Fibroblast of upper back skin (primary cell): Measurements from ENCODE around the gene VPS13D.

ENCODE experiments used
- DNase-seq: peaks from one replicate; pipeline ENCODE4 v3.0.0-alpha.2; 2013

VPS13D gene, protein sequence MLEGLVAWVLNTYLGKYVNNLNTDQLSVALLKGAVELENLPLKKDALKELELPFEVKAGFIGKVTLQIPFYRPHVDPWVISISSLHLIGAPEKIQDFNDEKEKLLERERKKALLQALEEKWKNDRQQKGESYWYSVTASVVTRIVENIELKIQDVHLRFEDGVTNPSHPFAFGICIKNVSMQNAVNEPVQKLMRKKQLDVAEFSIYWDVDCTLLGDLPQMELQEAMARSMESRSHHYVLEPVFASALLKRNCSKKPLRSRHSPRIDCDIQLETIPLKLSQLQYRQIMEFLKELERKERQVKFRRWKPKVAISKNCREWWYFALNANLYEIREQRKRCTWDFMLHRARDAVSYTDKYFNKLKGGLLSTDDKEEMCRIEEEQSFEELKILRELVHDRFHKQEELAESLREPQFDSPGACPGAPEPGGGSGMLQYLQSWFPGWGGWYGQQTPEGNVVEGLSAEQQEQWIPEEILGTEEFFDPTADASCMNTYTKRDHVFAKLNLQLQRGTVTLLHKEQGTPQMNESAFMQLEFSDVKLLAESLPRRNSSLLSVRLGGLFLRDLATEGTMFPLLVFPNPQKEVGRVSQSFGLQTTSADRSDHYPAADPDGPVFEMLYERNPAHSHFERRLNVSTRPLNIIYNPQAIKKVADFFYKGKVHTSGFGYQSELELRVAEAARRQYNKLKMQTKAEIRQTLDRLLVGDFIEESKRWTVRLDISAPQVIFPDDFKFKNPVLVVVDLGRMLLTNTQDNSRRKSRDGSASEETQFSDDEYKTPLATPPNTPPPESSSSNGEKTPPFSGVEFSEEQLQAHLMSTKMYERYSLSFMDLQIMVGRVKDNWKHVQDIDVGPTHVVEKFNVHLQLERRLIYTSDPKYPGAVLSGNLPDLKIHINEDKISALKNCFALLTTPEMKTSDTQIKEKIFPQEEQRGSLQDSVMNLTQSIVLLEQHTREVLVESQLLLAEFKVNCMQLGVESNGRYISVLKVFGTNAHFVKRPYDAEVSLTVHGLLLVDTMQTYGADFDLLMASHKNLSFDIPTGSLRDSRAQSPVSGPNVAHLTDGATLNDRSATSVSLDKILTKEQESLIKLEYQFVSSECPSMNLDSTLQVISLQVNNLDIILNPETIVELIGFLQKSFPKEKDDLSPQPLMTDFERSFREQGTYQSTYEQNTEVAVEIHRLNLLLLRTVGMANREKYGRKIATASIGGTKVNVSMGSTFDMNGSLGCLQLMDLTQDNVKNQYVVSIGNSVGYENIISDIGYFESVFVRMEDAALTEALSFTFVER (N-terminal part only)

DNA sequence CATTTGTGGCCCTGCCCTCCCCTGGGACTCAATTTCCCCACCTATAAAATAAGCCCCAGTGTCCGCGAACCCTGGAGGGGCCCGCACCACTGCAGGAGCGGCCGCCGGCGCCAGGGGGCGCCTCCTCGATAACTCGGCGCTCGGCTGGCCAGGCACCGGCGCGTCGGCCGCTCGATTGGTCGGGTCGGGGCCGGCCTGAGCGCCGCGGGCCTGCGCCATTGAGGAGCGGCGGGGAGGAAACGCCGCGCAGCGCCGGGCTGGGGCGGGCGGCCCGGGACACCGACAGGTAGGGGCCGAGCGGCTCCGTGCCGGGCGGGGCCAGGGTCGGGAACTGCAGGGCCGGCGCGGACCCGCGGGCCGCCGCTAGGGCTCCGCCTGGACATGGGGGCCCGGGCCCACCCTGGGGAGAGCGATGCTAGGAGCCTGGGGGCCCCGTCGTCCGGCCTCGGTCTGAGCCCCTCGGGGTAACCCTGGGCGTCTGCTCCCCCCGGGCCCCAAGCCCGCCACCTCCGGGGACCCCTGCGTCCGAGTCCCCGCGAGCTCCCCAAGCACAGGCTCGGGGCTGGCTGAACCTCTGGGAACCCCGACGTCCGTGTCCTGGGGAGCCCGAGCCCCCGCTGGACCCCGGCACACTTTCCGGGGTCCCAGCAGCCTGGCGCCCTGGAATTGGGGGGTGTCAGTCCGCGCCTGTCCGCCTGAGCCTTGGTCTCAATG, at the start of gene VPS13D:
TSS of gene VPS13D (plus strand) at position 196 of the 714 bp plus-strand sequence. CDS start 4,237 bp downstream, outside the sequence.
- peak; percentile 75 for DNase-seq

DNA sequence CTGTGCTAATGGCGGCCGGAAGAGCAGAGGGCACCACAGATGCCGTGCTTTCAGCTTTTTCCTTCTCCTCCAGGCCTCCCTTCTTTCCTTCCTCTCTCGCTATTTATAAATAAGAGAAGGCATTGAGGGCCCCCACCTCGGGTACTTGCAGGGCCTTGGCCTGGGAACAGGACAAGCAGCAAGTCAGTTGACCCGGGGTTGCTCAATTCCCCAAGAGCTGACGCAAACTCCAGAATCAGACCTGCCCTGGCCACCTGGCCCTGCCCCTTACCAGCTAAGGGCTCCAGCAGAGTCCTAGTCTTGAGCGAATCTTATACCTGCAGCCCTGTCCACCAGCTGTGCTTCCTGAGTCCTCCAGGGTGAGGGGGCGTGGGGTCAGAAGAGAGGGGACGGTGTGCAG, 49.5 kb upstream of the VPS13D start:
- DNase-seq: no peak

DNA sequence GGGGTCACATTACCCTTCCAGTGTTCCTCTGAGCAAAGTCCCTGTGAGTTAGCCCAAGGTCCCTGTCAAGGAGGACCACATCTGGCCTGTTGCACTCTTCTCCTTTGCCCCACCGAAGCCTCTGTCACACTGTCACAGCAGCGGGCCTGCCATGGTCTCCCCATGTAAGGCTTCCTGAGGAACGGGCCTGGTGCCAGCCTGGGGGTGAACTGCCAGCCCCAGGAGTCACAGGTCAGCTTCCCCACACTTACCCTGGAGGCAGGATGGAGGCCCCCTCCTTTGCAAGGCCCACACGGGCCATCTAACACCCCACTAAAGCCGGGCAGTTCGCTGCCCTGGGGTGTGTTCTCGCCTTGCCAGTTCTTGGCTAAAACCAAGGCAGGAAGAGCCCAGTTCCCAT, 48.9 kb upstream of the VPS13D start:
- no peak for DNase-seq

DNA sequence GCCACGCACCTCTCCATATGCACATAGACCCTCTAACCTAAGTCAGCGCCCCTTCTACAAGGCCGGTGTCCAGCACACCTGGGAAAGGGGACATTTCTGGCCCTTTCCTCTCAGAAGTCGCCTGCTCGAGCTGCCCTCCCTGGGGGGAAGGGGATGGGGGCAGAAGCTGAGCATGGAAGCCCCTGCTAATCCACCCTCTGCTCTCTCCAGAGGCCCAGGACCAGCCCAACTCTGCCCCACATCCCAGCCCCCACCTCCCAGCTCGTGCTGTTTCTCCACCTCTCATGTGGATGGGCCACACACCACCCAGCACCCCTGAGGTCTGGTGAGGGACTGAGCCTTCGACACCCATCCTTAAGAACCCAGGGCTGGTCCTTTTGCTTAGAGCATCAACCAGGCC, 48.3 kb upstream of the VPS13D start:
- no peak for DNase-seq

DNA sequence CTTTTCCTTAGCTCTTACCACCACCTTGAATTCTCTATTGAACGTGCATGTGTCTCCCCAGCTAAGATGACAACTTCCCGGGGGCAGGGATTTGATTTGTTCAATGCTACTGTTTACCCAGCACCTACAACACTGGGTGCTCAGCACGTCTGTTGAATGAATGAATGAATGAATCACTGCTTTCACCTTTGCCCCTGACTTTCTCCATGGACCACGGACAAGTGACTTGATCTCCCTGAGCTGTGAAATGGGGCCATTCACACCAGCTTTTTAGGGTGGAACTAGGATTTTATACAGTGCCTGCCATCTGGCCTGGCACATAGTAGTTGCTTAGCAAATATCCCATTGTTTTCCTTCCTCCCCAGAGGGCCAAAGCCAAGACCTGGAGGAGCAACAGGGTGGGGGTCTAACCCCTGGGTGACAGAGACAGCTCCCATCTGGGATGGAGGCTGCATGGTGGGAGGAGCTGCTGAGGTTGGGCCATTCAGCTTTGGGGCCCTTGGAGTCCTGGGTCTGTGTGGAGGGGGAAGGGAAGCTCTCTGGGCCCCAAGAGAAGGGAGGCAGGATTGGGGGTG, 47.3 kb upstream of the VPS13D start:
- DNase-seq: no peak

DNA sequence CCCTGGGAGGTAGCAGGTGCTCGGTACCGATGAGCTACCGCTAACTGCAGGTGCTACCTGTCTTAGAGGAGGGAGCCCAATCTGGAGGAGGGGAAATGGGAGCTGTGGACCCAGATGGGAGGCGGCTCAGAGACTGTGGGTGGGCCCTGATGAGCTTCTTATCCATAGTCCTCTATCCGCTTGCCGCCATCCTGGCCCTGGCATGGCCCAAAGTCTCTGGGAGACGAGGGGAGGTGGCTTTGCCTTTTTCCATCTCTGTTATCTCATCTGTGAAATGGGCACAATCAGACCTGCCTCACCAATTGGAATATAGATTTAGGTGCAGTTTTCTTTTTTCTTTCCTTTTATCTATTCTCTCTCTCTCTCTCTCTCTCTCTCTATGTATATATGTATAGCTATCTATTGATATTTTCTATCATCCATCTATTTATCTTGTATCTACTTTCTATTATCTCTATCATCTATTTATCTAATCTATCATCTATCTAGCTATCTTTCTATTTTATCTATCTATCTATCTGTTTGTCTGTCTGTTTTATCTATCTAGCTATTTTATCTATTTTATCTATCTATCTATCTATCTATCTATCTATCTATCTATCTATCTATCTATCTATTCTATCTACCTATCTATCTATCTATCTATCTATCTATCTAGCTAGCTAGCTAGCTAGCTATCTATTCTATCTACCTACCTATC, 46.6 kb upstream of the VPS13D start:
- DNase-seq: no peak

DNA sequence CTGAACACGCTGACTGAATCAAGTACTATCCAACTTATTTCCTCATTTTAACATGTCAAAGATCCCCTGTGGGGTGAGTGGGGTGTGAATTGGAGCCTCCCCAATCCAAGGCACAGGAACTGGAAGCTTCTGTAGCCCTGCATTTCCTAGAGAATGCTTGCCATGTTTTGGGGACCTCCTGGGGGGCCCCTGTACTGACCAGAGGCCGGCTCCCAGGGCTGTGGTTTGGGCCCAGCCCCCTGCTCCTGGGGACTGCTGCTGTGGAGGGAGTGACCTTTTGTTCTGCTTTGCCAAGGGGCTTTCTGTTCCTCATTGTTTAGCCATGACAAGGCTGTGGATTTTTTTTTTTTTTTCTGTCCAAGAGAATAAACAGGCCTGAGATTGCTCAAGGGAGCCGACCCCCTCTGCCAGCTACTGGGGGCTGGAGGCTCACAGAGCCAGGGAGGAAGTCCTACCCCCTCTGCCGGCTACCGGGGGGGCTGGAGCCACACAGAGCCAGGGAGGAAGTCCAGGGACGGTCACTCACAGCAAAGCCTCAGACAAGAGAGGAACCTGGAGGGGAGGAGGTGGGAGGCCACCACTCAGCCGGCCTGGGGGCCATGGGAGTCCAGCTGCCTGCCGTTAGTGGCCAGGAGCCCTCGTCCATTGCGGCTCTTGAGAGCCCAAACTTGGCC, 45.7 kb upstream of the VPS13D start:
- peak; percentile 78 for DNase-seq

DNA sequence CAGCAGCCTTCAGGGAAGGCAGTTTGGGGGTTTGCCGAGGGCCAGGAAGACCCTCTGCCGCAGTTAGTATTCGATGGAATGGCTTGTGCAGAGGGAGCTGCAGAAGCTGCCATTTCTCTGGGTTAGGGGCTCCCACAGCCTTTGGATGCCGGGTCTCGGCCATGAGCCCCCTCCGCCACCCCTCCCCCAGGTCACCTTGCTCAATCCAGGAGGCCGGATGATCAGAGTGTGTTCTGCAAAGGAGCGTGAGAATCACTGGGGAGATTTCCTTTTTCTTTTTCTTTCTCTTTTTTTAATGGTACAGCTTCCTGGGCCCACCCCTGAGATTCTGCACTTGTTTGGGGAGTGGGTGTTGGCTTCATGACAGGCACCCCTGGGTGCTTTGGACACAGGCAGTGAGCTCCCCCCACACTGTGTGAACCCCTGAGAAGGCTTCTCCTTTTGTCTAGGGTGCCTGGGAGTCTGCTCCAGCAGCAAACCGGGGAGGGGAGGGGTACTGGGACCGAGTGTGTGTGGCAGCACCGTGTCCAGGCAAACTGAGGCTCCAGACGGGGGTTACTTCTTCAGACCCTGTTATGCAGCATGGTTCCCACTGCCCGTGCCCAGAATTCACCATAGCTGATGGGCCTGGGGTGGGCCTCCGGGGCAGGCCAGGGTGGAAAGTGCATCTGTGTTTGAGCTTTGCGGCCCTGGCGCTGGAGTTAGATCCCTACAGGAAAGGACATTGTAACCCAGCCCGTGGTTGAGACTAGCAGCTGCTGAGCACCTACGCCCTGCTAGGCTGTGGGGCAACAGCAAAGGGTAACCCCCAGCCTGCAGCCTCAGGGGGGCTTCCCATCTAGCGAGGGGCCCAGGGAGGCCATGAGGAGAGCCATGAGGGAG, 44.6 kb upstream of the VPS13D start:
- no peak for DNase-seq

DNA sequence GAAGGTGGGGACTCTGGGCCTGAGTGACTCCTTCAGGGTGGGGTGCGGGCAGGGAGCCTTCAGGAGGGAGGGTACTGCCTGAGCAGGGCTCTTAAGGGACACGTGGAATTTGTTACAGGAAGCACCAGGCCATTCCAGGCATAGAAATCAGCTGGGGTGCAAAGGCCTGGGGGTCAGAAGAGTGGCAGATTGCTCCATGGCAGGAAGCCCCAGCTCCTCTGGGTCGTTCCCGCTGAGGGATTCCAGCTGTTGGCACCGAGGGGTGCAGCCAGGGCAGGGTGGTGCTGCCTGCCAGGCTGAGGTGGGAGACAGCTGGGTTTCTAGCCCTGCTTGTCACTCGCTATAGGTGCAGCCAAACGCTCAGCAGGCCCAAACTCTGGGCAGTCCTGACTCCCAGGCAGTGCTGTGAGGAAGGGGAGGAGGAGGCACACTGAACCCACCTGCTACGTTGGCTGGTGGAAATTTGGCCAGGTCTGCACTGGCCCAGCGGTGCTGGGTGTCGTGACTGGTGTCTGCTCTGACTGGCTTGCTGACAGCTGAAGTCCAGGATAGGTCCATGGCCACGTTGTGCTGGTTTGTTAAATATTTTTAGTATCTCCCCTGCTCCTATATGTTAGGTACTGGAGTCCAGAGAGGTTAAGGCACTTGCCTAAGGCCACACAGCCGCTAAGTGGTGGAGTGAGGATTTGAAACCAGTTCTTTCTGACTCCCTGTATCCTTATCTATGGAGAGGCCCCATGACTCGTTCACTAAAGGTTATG, 43.7 kb upstream of the VPS13D start:
- no peak for DNase-seq

DNA sequence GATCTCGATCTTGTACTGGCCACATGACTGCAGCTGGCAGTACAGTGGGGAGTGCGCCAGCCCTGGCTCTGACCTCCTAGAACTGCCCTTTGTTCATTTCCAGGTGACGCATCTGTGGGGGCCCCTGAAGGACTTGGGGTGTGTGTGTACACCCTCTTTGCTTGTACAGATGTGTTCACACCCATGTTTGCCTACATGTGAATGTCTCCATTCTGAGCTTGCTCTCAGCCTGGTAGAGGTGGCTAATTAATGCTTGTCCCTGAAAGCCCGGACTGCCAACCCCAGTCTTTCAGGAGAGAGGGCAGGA, 43.2 kb upstream of the VPS13D start:
- DNase-seq: no peak

DNA sequence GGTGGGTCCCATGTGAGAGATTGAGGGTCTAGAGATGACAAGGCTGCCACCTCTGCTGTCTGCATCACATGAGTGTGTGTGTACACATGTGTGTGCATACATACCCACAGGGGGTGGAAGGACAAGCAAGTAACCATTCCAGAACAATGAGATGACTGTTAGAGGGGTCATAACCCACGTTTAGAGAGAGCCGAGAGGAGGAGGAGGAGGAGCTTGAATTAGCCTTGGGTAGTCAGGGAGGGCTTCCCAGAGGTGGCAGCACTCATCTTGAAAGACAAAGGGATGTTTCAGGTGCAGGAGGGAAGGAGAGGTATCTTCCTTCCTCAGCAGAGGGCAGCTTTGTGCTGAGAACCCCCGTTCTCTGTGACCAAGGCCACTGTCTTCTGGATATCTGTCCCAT, 41.7 kb upstream of the VPS13D start:
- no peak for DNase-seq

DNA sequence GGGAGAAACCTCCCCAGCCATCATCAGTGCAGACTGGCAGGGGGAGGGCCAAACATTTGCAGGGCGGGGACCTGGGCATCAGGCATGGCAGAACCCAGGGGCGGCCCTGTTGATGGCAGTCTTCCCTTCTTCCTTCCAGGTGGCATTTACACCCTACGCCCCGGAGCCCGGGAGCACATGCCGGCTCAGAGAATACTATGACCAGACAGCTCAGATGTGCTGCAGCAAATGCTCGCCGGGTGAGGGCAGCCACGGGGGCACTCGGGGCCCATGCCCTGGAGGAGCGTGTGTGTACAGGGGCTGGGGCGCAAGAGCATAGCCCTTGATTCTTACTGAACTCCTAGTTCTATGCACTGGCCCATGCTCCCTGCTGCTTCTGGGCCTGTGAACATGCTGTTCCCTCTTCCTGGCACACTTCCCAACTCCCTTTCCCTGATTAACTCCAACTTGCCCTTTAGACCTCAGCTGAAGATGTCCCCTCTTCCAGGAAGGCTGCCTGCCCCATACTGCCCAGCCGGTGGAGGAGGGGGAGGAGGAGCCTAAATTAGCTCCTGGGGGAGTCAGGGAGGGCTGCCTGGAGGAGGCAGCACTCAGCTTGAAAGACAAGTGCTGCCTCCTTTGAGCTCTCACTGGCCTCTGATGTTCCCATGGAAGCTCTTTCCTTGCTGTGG, 41.0 kb upstream of the VPS13D start:
- no peak for DNase-seq

DNA sequence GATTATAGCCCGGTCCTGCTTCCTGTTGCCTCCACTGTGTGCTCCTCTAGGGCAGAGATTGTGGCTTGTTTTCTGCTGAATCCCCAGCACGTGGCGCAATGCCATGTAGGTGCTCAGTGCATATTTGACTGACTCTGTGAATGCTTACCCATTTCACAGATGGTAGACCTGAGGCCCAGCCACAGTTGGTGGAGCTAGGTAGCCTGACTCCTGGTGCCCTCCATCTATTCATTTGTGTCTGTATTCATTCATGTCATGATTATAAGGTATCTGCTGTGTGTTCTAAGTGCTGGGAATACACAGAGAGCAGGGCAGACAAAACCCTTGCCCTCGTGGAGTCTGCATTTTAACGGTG, 40.5 kb upstream of the VPS13D start:
- DNase-seq: no peak

DNA sequence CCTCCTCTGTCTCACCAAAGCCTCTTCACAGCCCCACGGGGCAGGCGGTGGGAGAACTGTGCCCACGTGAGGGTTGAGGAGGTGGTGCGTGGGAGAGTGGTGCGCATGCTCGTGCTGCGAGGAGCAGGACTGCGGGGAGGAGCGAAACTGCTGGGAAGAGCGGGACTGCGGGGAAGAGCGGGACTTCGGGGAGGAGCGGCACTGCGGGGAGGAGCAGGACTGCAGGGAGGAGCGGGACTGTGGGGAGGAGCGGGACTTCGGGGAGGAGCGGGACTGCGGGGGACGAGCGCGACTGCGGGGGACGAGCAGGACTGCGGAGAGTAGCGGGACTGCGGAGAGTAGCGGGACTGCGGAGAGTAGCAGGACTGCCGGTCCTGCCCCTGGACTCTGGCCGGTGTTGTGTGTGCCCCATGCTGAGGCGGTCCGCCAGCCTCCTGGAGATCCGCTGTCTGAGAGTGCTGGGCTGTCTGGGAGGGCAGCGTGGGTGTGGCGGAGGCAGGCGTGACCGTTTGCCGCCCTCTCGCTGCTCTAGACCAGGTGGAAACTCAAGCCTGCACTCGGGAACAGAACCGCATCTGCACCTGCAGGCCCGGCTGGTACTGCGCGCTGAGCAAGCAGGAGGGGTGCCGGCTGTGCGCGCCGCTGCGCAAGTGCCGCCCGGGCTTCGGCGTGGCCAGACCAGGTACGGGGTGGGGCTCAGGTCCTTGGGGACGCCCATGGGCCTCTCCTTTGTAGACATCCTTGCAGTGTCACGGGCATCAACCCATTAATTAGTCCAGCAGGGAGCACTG, 38.4 kb upstream of the VPS13D start:
- no peak for DNase-seq

DNA sequence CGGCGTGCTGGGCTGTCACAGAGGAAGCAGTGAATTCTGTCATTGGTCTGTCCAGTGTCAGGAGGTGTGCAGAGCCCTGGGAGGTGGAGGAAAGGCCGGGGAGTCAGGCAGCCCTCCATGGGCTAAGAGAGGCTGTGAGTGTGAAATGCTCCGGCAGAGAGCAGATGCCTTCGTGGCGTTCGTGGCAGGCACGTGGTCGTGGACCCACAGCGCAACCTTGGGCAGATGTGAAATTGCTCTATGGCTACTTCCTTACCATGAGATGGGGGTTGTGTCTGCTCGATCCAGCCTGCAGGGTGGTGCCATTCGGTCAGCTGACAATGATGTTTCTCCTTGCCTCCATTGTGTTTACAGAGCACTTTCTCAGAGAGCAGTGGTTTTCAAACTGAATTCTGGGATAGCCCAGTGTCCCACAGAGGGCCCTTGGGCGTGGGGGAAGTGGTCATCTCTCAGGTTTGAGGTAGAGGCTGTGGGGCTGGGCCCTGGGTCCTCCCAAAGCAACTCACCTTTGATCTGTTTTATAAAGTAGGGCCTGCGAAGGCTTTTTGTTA, 35.1 kb upstream of the VPS13D start:
- DNase-seq: no peak

DNA sequence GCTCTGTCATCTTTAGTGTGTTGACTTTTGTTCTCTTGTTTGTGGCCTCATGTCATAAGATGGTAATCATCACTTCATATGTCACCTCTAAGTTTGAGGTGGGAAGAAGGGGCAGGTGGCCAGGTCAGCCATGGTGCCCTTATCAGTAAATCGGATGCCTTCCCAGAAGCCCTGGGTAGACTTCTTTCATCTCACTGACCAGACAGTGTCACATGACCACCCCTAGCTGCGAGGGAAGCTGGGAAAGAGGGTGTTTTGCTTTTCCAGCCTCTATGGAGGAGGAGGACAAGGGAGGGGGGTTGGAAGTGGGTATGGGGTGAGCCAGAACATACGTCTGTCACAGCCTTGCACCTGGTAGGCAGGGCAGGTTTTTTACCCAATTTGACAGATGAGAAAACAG, 34.4 kb upstream of the VPS13D start:
- DNase-seq: no peak

DNA sequence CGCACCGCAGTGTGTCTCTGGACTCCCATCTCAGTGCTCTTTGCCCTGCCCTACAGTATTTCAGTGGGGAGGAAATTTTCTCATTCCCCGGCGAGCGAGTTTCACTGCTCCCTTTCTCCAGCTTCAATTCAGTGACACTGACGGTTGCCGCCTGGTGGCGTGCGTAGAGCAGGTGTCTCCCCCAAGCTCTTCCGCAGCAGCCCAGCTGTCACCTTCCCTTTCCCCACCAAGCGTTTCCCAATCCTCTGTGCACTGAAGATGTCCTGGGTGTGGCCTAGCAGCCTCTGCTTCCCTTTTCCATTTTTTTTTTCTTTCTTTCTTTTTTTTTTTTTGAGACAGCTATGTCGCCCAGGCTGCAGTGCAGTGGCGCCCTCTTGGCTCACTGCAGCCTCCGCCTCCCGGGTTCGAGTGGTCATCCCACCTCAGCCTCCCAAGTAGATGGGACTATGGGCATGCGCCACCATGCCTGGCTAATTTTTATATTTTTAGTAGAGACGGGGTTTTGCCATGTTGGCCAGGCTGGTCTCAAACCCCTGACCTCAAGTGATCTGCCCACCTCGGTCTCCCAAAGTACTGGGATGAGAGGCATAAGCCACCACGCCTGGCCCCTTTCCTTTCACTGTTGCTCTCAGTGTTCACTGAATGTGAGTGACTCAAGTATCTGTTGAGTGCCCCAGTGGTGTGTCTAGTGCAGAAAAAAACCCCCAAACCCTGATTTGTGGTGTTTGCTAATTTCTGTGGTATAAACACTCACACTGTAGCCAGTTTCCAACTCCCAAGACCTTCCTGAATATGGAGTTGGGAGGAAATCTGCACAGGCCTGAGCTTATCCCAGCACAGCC, 33.0 kb upstream of the VPS13D start:
- DNase-seq: no peak
